GM23248 (cell line): Measurements from ENCODE around the gene SEZ6.

Source experiments
- EZH2 ChIP-seq: fragments of 200-600 bp; sonication (generic); IDR thresholded peaks from 2 replicates; pipeline ENCODE4 v1.6.1; 2018; ENCODE audit warnings: antibody characterized with exemption, mild to moderate bottlenecking; ENCODE audit not compliant: insufficient read depth, poor library complexity, severe bottlenecking
- EZH2phosphoT487 ChIP-seq: fragments of 200-600 bp; sonication (generic); IDR thresholded peaks from 2 replicates; pipeline ENCODE4 v1.6.1; 2018; ENCODE audit warnings: antibody characterized with exemption, moderate library complexity, mild to moderate bottlenecking, low read depth; ENCODE audit not compliant: insufficient read depth

GRCh38 chr17:28977659-28978355 lies 28.0 kb downstream of the SEZ6 start:
- TF ChIP-seq EZH2 (no peak), EZH2phosphoT487 (no peak)
